Ovary (tissue), 3 donors: Measurements from ENCODE around the gene SOCS3.

Source experiments
- CTCF ChIP-seq, 3 donors: fragments of 450-650 bp in 2 of 3; fragments of 200-600 bp in 1 of 3; IDR thresholded peaks; one replicate each; pipeline versions ENCODE4 v1.5.1 to v1.8.0; 2016 to 2022; ENCODE audit warnings: antibody characterized with exemption in 3 of 3, mild to moderate bottlenecking in 1 of 3
- EP300 ChIP-seq: sonication (generic); formaldehyde crosslinking; IDR thresholded peaks from one replicate; pipeline ENCODE4 v1.6.1; 2017; ENCODE audit warnings: antibody characterized with exemption
- donor health status: DM: no; HTN: no; CAD: no.

- TF ChIP-seq CTCF (IDR thresholded peaks at IDR 0.05) (no peak), EP300 (no peak)
Measured at GRCh38 chr17:78400581-78401240, 40.8 kb upstream of the SOCS3 start.
